GM18907 (cell line): ENCODE data around the gene CRACDL.
A peak's percentile ranks its signal among the peaks of the same experiment; 100 is the strongest.
"Not testable (repeated sequence)": the region's sequence is repeated elsewhere in the genome, so short reads cannot be mapped to it uniquely, and the experiment has no call there.

Source experiments
- ATAC-seq: cut with Tn5 transposase; IDR thresholded peaks from one replicate; pipeline ENCODE4 v1.9.1; 2021; ENCODE audit warnings: mild to moderate bottlenecking, moderate library complexity; ENCODE audit not compliant: unreplicated experiment

Gene CRACDL

DNA sequence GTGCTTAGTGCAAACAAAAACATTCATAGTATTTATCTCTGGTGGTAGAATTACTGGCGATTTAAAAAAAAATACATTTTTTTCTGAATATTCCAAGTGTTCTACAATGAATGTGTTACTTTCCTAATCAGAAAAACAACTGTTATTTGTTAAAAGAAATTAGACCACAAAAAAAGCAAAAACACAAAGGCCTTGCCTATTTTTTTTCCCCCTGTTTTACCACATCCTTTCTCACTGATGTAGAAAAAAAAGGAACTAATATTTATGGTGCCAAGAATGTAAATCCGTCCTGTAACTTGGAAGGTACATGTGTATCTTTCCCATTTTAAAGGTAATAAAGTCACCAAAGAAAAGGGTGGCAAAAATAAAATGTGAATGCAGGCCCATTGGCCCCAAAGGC is 176.7 kb downstream of the CRACDL start:
- no peak for ATAC-seq

DNA sequence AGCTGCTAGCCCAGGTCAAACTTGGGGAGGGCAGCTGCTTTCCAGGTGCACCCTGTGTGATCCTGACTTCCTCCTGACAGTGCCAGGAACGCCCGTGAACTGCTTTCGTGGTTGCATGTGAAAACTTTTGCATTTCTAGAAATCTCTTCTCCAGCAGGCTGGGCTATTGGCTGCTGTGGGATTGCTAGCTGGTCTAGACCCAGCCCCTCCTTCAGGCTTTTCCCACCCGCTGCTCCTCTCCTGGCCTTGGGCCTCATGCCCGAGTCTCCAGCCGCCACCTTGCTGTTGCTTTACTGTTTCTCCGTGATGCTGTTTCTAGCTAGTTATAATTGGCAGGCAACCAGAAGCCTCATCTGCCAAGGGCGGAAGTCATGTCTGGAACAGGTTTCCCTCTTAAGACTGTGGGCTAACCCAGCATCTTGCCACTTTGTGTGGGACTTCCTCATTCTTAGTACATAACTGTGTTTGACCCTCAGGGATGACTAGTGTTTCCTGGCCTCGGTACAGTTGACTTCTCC is 178.1 kb downstream of the CRACDL start:
- peak; percentile 92 for ATAC-seq

DNA sequence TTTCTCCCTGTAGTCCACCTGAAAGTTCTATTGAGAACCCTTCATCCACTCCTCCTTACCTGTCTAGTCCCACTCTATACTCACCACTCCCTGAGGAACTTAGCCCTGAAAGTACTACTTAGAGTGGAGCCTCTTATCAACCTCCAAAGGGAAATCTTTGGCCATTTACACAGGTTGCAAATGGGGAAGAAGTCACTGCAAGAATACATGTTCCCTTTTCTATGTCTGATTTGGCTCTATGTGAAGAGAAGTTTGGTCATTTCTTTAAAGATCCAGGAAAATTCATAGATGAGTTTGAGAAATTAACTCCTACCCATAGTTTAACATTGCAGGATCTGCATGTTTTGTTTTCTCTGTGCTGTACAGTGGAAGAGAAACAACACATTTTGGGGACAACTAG is 182.2 kb downstream of the CRACDL start:
- ATAC-seq: no peak

DNA sequence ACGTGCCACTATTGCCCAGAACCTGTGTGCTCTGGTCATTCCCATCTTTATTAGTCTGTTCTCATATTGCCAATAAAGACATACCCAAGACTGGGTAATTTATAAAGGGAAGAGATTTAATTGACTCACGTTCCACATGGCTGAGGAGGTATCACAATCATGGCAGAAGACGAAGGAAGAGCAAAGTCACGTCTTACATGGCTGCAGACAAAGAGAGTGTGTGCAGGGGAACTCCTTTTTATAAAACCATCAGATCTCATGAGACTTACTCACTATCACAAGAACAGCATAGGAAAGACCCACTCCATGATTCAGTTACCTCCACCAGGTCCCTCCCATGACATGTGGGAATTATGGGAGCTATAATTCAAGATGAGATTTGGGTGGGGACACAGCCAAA is 183.3 kb downstream of the CRACDL start:
- not testable (repeated sequence) for ATAC-seq

DNA sequence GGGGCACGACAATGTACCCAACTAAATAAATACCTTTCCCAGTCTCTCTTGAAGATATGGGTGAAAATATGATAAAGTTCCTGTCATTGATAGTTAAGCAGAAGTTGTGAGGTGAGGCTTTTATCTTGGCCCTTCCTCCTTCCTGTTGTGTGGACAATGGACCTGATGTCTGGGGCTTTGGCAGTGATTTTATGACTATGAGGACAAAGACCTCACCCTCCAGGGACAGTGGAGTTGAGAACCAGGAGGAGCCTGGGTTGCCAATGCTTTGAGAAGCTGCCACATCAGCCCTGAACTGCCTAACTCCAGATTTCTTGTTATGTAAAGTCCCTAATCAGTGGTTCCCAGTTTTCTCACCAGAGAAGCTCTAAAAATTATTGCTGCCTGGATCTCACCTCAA is 184.3 kb downstream of the CRACDL start:
- no peak for ATAC-seq

DNA sequence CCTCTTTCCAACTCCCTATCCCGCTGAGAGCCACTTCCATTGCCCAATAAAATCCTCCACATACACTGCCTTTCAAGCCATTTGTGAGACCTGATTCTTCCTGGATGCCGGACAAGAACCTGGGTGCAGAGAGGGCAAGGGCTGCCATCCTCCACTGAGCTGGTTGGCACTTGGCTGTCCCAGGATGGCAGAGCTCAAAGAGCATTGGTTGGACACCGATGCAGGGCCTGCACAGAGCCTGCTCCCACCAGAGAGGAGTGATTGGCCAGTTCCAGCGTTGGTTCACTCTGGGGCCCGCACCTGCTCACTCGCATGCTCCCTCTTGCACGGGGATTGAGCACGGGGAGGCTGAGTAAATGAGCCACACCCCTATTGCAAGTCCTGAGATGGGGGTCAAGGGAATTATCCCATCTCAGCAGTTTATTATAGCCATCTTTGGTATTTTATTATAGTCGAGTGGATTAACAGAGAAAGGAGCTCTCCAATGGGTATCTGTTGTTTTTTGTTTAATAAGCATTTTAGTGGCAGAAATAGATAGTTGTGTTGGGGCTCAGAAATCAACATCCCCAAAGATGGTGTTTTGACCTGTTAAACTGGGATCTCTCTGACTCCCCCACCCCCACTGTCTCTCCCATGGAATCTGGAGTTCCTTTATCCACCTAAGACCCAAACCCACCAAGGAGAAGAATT is 185.3 kb downstream of the CRACDL start:
- no peak for ATAC-seq

DNA sequence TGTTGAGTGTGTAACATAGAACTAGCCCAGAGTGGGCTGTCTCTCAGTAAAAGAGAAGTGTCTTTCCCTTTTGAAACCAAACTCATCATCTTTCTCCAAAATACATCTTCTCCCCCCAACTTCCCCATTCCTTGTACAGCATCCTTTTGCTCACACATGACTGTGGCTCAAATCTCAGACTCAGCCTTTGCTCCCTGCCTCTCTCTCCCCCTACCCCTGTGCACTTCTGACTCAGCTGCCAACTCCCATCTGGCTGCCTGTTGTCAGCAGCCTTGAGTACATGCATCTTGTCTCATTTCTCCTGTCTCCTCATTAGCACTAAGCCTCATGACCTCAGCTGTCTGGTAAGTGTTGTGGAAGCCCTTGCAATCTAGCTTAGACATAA is 187.0 kb downstream of the CRACDL start:
- no peak for ATAC-seq

DNA sequence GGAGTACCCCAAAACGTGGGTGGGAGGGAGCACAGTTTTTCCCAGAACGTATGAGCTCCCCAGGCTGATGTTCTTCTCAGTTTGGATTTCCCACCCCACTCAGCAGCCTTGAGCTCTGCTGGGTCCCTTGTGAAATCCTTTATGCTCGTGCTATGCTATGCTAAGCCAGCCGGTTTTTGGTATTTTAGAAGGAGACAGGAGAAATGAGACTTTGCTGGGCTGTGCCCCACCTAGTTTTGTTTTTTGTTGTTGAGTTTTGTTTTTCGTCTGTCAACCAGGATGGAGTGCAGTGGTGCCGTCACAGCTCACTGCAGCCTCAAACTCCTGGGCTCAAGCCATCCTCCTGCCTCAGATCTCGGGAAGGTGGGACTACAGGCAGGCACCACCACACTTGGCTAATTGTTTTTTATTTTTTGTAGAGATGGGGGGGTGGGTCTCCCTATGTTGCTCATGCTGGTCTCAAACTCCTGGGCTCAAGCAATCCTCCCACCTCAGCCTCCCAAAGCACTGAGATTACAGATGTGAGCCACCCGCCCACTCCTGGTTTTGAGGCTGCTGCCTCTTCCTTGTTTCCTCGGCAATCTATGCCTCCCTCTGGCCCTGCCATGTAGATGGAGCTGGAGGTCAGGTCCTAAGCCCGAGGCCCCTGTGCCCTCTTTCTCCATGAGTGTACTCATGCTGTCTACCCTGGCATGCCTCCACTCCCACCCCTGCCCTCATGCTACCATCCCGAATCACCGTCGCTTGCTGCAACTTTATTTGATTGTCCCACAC is 187.5 kb downstream of the CRACDL start:
- no peak for ATAC-seq

DNA sequence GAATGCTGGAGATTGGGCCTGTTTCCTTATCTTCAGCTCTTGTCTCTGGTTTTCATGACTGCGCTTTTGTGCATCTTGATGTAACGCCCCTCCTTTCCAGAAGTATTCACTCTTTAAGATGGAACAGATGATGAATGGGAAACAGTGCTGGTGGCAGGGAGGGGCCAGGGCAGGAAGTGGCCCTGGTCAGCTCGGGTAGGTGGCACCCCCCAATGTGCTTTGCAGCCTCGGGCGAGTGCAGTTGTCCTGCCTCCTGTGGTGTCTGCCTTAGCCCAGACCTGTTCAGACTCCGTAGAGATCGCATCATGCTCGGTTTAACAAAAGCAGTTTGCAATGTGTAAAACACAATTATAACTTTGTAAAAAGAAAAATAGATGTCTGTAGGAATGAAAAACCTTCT is 188.1 kb downstream of the CRACDL start:
- ATAC-seq: no peak

DNA sequence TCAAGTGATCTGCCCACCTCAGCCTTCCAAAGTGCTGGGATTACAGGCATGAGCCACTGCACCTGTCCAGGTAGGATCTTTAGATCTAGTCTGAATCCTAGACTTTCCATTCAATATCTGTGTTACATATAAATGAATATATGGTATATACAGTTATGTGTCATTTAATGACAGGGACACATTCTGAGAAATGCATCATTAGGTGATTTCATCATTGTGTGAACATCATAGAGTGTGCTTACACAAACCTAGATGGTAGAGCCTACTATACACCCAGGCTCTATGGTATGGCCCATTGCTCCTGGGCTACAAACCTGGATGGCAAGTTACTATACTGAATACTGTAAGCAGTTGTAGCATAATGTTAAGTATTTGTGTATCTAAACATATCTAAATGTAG is 189.6 kb downstream of the CRACDL start:
- ATAC-seq: no peak

DNA sequence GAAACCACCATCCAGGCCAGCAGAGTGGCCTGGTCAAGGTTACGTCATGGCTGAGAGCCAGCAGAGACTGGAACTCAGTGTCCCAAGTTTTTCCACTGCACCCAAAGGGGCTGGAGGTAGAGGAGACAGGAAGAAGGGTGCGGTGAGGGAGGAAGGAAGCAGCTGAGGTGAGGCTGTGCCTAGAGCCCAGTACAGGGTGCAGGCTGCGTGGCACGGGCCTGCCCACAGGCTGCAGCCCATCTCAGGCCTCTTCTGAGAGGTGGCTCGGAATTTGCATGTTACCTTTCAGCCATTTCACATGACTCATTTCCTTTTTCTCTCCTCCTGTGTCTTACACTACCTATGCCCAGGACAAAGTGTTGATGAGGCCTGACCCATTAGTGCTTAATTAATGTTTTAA is 191.4 kb downstream of the CRACDL start:
- no peak for ATAC-seq
